NCI-H2227 treated with DMSO at 0.1 percent for 48 hours (cell line): Measurements from ENCODE around the gene SPOCK1.

Source experiments
- DNase-seq: peaks from one replicate; lab custom pipeline; 2025; lab: John Stamatoyannopoulos, UW

The SPOCK1 gene

GRCh38 chr5:137071526-137071925, 427.6 kb downstream of the SPOCK1 start:
- DNase-seq = no peak

- no peak for DNase-seq
These were observed 428.6 kb downstream of the SPOCK1 start for GRCh38 chr5:137070521-137070920.

GRCh38 chr5:137069358-137069757, 429.8 kb downstream of the SPOCK1 start:
- DNase-seq = no peak

- no peak for DNase-seq
These were observed 437.7 kb downstream of the SPOCK1 start for GRCh38 chr5:137061382-137061781.

GRCh38 chr5:137058089-137058488, 441.0 kb downstream of the SPOCK1 start:
- DNase-seq = no peak

- DNase-seq = no peak
These were observed 442.4 kb downstream of the SPOCK1 start for GRCh38 chr5:137056676-137057075.

- DNase-seq = no peak
These were observed 443.8 kb downstream of the SPOCK1 start for GRCh38 chr5:137055271-137055872.

GRCh38 chr5:137054792-137055191, 444.3 kb downstream of the SPOCK1 start:
- DNase-seq = no peak

- no peak for DNase-seq
These were observed 444.8 kb downstream of the SPOCK1 start for GRCh38 chr5:137054335-137054734.

GRCh38 chr5:137051161-137051560, 448.0 kb downstream of the SPOCK1 start:
- no peak for DNase-seq

- DNase-seq = no peak
These were observed 458.3 kb downstream of the SPOCK1 start for GRCh38 chr5:137040641-137041340.

- no peak for DNase-seq
These were observed 459.1 kb downstream of the SPOCK1 start for GRCh38 chr5:137040024-137040423.

GRCh38 chr5:137037848-137038247, 461.3 kb downstream of the SPOCK1 start:
- no peak for DNase-seq

- peak; percentile 45 for DNase-seq
These were observed 462.5 kb downstream of the SPOCK1 start for GRCh38 chr5:137036640-137037039.

GRCh38 chr5:137035480-137035878, 463.6 kb downstream of the SPOCK1 start:
- no peak for DNase-seq

- DNase-seq = no peak
These were observed 464.2 kb downstream of the SPOCK1 start for GRCh38 chr5:137034764-137035479.

GRCh38 chr5:137034213-137034612, 464.9 kb downstream of the SPOCK1 start:
- no peak for DNase-seq

GRCh38 chr5:137032929-137033328, 466.2 kb downstream of the SPOCK1 start:
- no peak for DNase-seq

GRCh38 chr5:137027758-137028157, 471.4 kb downstream of the SPOCK1 start:
- no peak for DNase-seq

GRCh38 chr5:137026296-137026695, 472.8 kb downstream of the SPOCK1 start:
- DNase-seq = no peak

GRCh38 chr5:137024044-137024443, 475.1 kb downstream of the SPOCK1 start:
- no peak for DNase-seq

- DNase-seq = no peak
These were observed 475.8 kb downstream of the SPOCK1 start for GRCh38 chr5:137023371-137023770.

GRCh38 chr5:137022725-137023124, 476.4 kb downstream of the SPOCK1 start:
- no peak for DNase-seq
